HG02943 (cell line): ENCODE results near the gene INAFM1.
"Not testable (repeated sequence)": the region's sequence is repeated elsewhere in the genome, so short reads cannot be mapped to it uniquely, and the experiment has no call there.

Experiments
- ATAC-seq: cut with Tn5 transposase; IDR thresholded peaks from one replicate; pipeline ENCODE4 v1.9.1; 2021; ENCODE audit warnings: mild to moderate bottlenecking, low read depth, moderate library complexity; ENCODE audit not compliant: unreplicated experiment

Gene INAFM1

DNA sequence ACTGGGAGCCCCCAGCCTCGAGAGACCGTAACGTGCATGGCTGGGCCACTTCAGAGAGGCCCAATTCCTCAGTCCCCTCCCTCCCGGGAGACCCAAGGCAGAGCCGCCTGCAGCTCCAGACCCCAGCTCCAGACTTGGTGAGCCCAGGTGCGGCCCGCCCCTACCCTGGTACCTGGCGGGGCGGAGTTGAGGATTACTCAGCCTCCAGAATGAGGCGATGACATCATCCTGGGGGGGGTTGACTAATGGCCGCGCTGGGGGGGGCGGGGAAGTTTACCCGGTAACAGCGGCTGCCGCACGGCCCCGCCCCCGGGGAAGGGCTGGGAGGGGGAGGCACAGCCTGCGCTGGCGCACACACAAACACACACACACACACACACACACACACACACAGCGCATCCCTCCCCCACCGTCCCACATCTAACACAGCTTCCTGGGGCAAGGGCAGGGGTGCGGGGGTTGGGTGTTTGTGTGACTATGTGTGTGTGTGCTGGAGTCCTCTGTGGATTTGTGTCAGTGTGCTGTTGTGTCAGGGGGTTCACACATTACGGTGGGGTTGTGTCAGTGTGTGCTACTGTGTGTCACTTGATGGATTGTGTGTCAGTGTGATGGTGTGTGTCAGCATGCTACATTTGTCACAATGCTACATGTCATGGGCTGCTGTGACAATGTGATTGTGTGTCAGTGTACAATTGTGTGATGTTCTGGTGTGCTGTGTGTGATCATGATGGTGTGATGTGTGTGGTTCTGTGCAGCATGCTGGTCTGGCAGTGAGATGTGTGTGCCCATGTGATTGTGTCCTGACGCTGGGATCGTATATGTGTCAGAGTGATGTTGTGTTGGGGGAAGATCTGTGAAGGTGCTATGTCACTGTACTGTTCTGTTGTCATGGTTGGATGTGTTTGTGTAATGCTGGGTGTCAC is 33.4 kb upstream of the INAFM1 start:
- ATAC-seq = no peak

DNA sequence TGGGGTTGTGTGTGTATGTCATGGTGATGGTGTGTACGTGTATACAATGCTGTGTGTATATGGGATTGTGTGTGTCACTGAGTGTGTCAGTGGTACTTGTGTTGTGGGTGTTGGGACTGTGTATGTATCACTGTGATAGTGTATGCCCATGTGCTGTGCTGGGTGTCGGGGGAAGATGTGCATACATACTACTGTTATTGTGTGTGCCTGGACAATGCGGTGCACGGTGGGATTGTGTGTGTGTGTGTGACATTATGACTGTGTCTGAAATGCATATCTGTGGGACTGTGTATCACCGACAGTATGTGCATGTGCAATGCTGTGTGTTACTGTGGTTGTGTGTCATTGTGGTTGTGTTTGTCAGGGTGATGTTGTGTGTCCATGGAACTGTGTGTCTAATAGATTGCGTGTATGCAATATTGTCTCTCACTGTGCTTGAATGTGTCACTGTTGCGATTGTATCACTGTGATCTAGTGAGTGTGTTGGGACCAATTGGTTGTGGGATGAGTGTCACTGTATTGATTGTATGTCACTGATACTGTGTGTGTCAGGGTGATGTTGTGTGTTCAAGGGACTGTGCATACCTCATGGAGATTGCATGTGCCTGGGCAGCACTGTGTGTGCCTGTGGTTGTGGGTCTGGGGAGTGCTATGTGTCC is 32.6 kb upstream of the INAFM1 start:
- no peak for ATAC-seq

DNA sequence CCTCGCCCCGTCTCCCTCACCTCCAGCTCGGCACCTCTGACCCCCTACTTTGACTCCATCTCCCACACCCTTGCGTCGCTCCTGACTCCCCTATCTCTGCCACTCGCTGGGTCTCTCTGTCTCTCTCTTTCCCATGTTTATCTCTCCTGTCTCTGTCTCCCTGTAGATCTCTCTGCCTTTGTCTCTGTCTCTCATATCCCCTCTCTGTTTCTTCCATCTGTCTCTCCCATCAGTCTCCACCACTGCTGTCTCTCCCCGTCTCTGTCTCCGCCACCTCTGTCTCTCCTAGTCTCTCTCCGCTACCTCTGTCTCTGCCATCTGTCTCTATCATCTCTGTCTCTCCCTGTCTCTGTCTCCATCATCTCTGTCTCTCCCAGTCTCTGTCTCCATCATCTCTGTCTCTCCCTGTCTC is 31.3 kb upstream of the INAFM1 start:
- no peak for ATAC-seq

DNA sequence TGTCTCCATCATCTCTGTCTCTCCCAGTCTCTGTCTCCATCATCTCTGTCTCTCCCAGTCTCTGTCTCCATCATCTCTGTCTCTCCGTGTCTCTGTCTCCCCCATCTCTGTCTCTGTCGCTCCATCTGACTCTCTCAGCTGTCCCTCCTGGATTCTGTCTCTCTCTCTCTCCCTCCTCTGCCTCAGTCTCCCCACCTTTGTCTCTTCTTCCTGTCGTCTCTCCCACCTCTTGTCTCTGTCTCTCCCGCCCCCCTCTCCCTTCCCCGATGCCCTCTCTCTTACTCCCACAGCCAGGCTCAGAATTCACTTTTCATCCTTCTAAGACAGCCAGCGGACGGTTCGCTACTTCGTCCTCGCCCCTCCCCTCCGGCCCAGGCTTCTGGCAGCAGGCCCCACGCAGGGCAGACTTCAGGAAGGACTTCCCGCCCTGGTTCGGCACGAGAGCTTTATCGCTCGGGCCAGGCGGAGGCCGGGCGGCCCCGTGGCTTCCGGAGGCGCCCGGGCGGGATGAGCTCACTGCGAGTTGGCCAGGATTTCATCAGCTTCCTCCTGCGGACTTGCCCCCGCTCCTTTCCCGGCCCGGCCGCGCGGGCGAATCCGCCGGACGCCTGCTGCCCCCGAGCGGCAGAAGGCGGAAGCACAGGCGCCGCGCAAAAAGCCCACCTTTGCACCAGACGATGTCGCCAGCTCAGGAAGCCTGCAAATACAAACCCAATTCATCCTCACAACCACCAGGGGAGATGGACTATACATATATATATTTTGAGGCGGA is 30.7 kb upstream of the INAFM1 start:
- ATAC-seq = no peak

DNA sequence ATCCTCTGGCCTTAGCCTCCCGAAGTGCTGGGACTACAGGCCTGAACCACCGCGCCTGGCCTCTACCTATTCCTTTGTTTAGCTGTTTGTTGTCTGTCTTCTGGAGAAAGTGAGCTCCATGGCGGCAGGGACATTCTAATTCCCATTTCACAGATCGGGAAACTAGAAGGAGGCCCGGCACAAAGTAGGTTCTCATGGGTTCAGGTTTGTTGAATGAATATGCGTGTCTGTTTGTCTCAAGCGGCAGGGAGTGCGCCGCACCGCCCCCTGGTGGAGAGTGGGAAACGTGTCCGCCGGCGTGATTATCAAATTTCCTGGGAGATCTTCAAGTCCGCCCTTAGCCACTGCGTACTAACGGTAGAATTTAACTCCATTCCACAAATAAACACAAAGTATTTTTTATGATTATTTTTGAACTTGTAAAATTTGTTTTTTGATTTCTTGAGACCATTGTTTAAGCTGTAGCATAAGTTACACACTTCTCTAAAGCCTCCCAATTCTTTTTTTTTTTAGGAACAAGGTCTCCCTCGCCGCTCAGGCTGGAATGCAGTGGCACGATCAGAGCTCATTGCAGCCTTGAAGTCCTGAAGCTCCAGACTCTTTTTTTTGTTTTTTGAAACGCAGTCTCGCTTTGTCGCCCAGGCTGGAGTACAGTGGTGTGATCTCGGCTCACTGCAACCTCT is 27.2 kb upstream of the INAFM1 start:
- ATAC-seq = no peak

DNA sequence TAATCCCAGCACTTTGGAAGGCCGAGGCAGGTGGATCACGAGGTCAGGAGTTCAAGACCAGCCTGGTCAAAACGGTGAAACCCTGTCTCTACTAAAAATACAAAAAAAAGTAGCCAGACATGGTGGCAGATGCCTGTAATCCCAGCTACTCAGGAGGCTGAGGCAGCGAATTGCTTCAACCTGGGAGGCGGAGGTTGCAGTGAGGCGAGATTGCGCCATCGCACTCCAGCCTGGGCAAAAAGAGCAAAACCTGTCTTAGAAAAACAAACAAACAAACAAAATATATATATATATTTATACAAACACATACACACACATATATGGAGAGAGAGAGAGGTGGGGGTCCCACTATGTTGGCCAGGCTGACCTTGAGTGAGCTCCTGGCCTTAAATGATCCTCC is 21.7 kb upstream of the INAFM1 start:
- not testable (repeated sequence) for ATAC-seq

DNA sequence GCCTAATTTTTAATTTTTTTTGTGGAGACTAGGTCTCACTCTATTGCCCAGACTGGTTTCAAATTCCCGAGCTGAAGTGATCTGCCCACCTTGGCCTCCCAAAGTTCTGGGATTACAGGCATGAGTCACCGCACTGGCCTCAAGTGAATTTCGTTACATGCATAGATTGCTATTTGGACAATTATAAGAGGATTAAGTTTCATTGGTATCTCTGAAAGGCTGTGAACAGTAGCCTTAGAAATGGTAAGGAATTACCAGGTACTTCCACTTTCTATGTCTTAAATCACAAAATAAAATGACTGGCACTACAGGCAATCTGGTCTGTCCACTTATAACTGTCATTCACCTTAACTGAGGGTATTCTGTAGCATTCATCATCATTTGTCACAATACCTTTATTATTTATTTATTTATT is 21.2 kb upstream of the INAFM1 start:
- no peak for ATAC-seq

DNA sequence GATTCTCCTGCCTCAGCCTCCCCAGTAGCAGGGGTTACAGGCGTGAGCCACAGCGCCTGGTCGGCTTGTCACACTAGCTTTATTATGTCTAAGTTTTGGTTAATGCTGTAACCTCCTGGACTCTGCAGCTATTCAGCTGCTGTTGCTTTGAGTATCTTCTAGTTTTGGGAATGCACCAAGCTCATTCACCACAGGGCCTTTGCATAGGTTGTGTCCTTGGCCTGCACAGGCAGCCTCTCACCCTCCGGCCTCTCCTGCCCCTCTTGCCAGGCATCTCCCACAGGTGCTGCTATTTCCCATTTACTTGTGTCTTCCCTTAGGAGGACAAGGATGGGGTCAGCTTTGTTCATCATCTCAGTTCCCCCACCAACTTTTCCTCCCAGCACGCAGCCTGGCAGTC is 20.7 kb upstream of the INAFM1 start:
- ATAC-seq = no peak

DNA sequence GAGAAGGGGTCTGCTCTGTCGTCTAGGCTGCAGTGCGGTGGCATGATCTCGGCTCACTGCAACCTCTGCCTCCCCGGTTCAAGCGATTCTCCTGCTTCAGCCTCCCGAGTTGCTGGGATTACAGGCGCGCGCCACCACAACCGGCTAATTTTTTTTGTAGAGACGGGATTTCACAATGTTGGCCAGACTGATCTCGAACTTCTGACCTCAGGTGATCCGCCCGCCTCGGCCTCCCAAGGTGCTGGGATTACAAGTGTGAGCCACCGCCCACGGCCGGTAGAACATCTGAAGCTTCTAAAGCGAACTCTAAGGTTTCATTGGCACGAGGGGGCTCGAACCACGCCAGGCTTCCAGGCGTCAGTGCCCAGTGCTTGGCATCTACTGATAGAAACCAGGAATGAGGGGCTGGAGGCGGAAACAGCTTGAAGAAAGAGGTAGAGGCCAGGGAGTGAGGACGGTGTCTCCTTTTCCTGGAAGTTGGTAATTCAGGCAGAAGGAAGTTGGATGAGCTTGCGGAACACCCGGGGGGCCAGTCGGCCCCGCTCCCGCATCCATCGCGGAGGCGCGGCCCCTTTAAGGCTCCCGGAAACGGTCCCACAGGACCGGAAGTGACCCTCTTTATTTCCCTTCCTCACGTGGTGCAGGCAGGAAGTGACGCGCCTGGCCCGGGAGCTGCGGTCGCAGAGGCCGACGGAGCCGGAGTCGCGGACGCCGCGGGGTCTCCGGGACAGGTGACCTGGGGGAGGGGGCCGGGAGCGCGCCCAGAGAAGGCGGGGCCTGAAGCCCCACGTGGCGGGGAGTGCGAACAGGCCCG is 18.6 kb upstream of the INAFM1 start, which contains the start of gene CCDC9:
Gene CCDC9, plus strand, starts transcription at position 647 of the 814 bp plus-strand sequence. CDS start 1,876 bp downstream, outside the sequence.
- ATAC-seq = peak; percentile 41

DNA sequence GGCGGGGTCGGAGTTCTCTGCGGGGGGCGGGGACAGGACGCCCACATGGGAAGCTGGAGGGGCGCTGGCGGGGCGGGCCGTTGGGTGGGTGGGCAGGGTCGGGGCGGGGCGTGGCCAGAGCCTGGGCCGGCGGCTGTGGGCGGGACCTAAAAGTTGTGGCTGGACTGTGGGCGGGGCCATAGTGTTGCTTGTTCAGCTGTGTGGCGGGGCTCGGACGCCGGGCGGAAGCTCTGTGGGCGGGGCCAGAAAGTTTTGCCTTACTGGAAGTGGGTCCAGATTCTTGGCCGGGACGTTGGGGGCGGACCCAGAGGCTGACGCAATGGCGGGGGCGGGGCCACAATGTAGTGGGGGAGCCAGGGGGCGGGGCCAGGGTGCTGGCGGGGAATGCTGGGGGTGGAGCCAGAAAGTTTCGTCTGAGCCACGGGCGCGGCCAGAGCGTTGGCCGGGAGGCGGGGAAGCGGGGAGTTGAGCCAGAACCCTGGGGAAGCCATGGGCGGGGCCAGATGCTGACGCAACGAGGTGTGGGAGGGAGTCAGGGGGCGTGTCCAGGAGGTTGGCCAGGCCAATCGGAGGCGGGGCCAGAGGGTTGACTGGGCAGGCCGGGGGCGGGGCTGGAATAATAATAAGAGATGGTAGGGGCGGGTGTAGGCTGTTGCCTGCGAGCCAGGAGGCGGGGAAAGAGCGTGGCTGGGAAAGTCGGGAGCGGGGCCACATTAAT is 17.8 kb upstream of the INAFM1 start:
- ATAC-seq = peak; percentile 76

DNA sequence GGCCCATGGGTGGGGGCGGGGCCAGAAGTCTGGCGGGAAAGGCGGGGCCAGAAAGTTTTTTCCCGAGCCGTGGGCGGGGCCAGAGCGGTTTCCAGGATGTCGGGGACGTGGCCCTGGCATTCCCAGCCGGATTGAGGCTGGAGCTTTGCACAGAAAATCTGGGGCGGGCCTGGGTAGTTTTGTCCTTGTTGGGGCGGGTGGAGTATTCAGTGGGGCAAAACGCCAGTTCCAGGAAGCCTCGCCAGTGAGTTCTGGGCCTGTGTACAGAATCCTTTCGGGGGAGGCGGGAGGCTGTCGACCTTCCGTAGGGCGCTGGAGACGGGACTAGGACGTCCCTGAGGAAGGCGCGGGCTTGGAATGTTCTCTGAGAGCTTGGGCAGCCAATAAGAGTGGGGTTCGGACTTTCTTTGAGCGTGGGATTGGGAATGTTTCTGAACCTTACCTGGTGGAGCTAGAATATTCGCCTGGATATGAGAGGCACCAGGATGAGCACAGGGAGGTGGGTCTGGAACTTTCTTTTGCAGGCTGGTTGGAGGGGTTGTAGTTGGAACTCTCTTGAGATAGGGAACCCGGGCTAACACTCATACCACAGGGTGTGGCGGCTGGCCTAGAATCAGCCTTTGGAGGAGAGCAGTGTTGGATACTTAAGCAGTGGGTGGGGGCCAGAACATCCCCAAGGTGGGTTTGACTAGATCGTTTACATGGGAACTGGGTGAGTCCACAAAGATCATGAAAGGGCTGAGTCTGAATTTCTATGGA is 17.1 kb upstream of the INAFM1 start:
- peak; percentile 4 for ATAC-seq

DNA sequence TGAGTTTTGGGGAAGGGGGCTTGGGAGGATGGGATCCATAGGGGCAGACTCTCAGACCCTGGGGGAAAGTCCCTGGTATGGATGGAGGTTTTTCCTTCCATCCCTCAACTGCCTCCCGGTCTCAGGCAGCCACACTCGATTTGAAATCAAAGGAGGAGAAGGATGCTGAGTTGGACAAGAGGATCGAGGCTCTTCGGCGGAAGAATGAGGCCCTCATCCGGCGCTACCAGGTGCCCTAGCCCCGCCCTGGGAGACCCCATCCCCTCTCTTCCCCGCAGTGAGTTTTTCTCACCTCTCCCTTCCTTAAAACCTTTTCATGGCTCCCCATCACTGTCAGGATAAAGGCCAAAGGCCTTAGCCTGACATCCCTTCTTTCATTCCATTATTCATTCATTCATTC is 16.3 kb upstream of the INAFM1 start:
- ATAC-seq = no peak

DNA sequence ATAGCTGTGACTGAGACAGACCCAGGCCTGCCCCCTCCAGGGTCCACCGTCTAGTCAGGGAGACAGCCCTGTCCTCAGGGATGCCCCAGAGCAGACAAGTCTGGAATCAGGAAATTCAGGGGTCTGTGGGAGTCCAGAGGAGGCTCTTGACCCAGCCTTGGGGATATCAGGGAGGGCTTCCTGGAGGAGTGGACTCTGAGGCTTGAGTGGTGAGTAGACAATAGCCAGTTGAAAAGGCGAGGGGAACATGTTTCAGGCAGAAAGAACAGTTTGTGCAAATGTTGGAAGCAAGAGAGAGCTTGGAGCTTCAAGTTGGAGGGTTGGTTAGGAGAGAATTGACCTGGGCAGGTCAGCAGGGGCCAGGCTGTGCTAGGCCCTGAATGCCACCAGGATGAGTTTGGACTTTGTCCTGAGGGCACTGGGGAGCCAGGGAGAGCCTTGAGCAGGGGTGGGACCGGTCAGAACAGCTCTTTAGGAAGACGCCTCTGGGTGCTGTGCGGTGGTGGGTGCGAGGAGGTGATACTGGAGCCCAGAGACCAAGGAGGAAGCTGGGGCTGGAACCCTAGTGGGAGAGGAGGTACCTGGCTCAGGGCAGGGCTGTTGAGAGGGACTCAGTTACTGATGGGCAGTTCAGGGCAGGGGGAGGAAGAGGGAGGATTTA is 15.7 kb upstream of the INAFM1 start:
- ATAC-seq = no peak

DNA sequence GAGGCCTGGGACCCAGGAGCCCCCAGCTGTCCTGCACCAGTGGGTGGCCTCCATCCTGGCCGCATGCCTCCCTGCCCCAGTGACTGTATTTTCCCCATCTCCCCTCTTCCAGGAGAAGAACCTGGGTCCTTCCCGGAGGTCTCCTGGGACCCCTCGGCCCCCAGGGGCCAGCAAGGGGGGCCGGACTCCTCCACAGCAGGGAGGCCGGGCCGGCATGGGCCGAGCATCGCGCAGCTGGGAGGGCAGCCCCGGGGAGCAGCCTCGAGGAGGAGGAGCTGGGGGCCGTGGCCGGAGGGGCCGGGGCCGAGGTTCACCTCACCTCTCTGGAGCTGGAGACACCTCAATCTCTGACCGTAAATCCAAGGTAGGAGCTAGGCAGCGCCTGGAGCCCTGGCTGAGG is 14.2 kb upstream of the INAFM1 start:
- ATAC-seq = no peak

DNA sequence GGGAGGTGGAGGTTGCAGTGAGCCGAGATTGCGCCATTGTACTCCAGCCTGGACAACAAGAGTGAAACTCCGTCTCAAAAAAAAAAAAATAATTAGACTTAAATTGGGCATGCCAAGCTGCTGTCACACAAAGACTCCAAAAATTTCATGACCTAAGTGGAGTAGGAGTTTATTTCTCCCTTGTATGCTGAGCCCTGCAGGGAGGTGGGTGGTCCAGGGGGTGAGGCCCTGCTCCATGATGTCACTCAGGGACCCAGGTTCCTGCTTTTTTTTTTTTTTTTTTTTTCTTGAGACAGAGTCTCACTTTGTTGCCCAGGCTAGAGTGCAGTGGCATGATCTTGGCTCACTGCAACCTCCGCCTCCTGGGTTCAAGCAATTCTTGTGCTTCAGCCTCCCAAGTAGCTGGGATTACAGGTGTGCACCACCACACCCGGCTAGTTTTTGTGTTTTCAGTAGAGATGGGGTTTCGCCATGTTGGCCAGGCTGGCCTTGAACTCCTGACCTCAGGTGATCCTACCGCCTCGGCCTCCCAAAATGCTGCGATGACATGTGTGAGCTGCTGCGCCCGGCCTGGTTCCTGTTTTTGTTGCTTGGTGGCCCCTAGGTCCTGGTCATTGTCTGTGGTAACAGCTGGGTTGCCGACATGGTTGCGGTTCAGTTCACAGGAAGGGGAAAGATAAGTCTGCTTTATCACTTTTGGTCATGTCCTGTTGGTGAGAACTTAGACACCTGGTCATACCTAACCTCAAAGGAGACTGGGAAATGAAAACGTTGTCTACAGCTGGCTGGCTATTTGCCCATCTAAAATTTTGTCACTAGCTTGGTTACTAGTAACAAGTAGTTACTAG is 12.5 kb upstream of the INAFM1 start:
- ATAC-seq = peak; percentile 56

DNA sequence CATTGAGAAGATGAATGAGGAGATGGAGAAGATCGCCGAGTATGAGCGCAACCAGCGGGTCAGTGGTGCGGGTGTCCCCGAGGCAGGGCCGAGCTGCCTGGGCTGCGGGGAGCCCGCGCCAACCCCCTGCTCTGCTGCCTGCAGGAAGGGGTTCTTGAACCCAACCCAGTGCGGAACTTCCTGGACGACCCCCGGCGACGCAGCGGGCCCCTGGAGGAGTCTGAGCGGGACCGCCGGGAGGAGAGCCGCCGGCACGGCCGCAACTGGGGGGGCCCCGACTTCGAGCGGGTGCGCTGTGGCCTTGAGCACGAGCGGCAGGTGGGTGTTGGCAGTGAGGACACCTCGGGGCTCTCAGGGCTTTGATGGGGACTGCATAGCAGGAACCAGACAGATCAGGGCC is 10.1 kb upstream of the INAFM1 start:
- ATAC-seq = no peak

DNA sequence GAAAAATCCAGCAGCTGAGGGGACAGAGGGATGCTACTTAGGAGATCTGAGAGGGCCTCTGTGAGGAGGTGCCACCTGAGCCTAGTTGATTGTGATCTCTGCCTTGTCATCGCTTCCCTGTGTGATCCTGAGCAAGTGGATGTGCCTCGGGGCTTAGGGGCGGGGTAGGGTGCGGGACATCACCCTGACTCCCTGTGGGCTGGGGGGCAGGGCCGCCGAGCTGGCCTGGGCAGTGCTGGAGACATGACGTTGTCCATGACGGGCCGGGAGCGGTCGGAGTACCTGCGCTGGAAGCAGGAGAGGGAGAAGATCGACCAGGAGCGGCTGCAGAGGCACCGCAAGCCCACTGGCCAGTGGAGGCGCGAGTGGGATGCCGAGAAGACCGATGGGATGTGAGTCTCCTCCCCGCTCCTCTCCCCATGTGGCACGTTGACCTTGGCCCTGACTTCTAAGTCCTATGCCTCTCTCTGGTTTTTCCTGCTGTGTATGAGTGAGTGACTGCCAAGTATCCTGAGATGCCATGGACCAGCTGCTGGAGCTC is 8.2 kb upstream of the INAFM1 start:
- ATAC-seq = no peak
